Spleen (tissue), 7 donors: ENCODE measurements around the gene MCL1.
"Not testable (repeated sequence)": the region's sequence is repeated elsewhere in the genome, so short reads cannot be mapped to it uniquely, and the experiment has no call there.

Experiments
- POLR2A ChIP-seq, 3 donors: fragments of 450-650 bp; IDR thresholded peaks; one replicate each; pipeline ENCODE4 v1.5.1; 2017; ENCODE audit warnings: antibody characterized with exemption in 3 of 3, mild to moderate bottlenecking in 1 of 3
- TF ChIP-seq, protein P1 (sequence below), 11 experiments: fragments of 200-600 bp in 7 of 11; fragments of 450-650 bp in 4 of 11; sonication (generic) in 4 of 11; IDR thresholded peaks in 8 of 11; conservative IDR thresholded peaks in 3 of 11; 1 replicate in 7 of 11; 2 replicates in 4 of 11; pipeline versions ENCODE4 v1.4.0 to v1.8.0; 2016 to 2021; ENCODE audit warnings: antibody characterized with exemption in 11 of 11, inconsistent platforms in 4 of 11, mild to moderate bottlenecking in 1 of 11
- donor health status: DM: no; HTN: no; CAD: no; lungs with moderate emphysema.
- donor health status: DM: no; HTN: no; CAD: no.
- donor health status: DM: no; HTN: no; CAD: no.

DNA sequence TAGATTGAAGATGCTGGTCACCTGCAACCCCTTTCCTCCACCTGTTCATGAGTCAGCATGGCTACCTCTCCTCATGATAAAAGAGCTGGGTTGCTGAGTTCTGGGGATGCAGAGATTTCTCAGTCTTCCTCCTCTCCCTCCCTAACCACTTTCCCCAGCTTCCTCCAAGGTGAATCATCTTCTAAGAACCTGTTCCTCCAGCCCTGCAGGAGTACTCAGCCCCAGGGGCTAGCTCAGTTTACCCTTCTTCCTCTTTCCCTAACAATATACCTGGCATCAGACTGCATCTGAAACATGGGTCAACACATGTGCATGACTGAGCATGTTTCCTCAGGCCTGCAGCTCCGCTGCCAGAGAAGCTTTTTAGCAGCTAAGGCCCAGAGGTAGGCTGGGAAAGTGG, 44.7 kb upstream of the MCL1 start:
- TF ChIP-seq, protein P1, sequence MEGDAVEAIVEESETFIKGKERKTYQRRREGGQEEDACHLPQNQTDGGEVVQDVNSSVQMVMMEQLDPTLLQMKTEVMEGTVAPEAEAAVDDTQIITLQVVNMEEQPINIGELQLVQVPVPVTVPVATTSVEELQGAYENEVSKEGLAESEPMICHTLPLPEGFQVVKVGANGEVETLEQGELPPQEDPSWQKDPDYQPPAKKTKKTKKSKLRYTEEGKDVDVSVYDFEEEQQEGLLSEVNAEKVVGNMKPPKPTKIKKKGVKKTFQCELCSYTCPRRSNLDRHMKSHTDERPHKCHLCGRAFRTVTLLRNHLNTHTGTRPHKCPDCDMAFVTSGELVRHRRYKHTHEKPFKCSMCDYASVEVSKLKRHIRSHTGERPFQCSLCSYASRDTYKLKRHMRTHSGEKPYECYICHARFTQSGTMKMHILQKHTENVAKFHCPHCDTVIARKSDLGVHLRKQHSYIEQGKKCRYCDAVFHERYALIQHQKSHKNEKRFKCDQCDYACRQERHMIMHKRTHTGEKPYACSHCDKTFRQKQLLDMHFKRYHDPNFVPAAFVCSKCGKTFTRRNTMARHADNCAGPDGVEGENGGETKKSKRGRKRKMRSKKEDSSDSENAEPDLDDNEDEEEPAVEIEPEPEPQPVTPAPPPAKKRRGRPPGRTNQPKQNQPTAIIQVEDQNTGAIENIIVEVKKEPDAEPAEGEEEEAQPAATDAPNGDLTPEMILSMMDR (IDR thresholded peaks at IDR 0.05 in 8 of 11, conservative IDR thresholded peaks at IDR 0.05 in 3 of 11) = not testable (repeated sequence)
- not testable (repeated sequence) for TF ChIP-seq POLR2A (IDR thresholded peaks at IDR 0.05)
